PC-9 (cell line): Measurements from ENCODE around the gene SLC7A11. TPM values are rescaled to one million over a fixed set of nuclear protein-coding genes. Genes with fewer than 3 reads are reported as not detected.

Source experiments
- BruUV-seq: library from RNA; stranded (reverse); fragments of 400-500 nt; replicated peaks from 2 replicates; lab custom pipeline; 2021; lab: Mats Ljungman, UMichigan
- CTCF ChIA-PET: fragments of 300-600 bp; sonication (Branson Sonifier 250); formaldehyde crosslinking; loops from one replicate; lab custom pipeline; 2022; ENCODE audit warnings: antibody characterized with exemption; lab: Charles Lee
- POLR2A ChIA-PET: fragments of 300-600 bp; sonication (Branson Sonifier 250); formaldehyde crosslinking; loops from one replicate; lab custom pipeline; 2022; ENCODE audit warnings: antibody characterized with exemption; ENCODE audit not compliant: unreplicated experiment; lab: Charles Lee
- DNase-seq, 2 experiments: peaks; one replicate each; pipeline versions ENCODE4 v3.0.0 to v3.0.0-alpha.2; 2015 to 2022; ENCODE audit warnings: mixed read lengths in 1 of 2
- H2AFZ ChIP-seq: fragments of 200-600 bp; sonication (generic); 2 replicates; pipeline ENCODE4 v1.8.1; 2017; ENCODE audit warnings: antibody characterized with exemption
- H3F3A ChIP-seq: fragments of 200-600 bp; sonication (generic); 2 replicates; pipeline ENCODE4 v1.8.1; 2017; ENCODE audit warnings: antibody characterized with exemption, mild to moderate bottlenecking, low read depth; ENCODE audit not compliant: insufficient read depth
- H3K27ac ChIP-seq: fragments of 200-600 bp; sonication (generic); 2 replicates; pipeline ENCODE4 v1.6.1; 2016; ENCODE audit warnings: mixed run types
- H3K27me3 ChIP-seq: fragments of 200-600 bp; sonication (generic); 2 replicates; pipeline ENCODE4 v1.6.1; 2016; ENCODE audit warnings: low read depth, mixed run types; ENCODE audit not compliant: insufficient read depth
- H3K36me3 ChIP-seq: fragments of 200-600 bp; sonication (generic); 2 replicates; pipeline ENCODE4 v1.6.1; 2016; ENCODE audit warnings: low read depth, mixed run types
- H3K4me1 ChIP-seq: fragments of 200-600 bp; sonication (generic); replicated peaks from 2 replicates; pipeline ENCODE4 v1.6.1; 2016; ENCODE audit warnings: mixed run types; ENCODE audit not compliant: insufficient read depth
- H3K4me2 ChIP-seq: fragments of 200-600 bp; sonication (generic); 2 replicates; pipeline ENCODE4 v1.6.1; 2017; ENCODE audit warnings: mixed run types
- H3K4me3 ChIP-seq: fragments of 200-600 bp; sonication (generic); 2 replicates; pipeline ENCODE4 v1.6.1; 2016; ENCODE audit warnings: mixed run types
- H3K79me2 ChIP-seq: fragments of 200-600 bp; sonication (generic); 2 replicates; pipeline ENCODE4 v1.6.1; 2017; ENCODE audit warnings: low read depth, mixed run types
- H3K9me2 ChIP-seq: fragments of 200-600 bp; sonication (generic); 2 replicates; pipeline ENCODE4 v1.8.1; 2017; ENCODE audit warnings: mild to moderate bottlenecking; ENCODE audit not compliant: insufficient read depth
- H3K9me3 ChIP-seq: fragments of 200-600 bp; sonication (generic); 2 replicates; pipeline ENCODE4 v1.8.1; 2016; ENCODE audit warnings: low read depth; ENCODE audit not compliant: insufficient read depth
- H4K20me1 ChIP-seq: fragments of 200-600 bp; sonication (generic); 2 replicates; pipeline ENCODE4 v1.8.1; 2017; ENCODE audit not compliant: insufficient read depth
- EZH2 ChIP-seq: fragments of 200-600 bp; sonication (generic); IDR thresholded peaks from 2 replicates; pipeline ENCODE4 v1.8.0; 2017; ENCODE audit warnings: antibody characterized with exemption, low read depth
- intact Hi-C: fragments of 100-400 bp; cut with micrococcal nuclease; formaldehyde crosslinking; loops from one replicate; pipeline ENCODE4 v1.10.0; 2022; ENCODE audit not compliant: unreplicated experiment
- total RNA-seq: library from RNA; stranded (reverse); gene quantifications from 2 replicates; pipeline ENCODE4 v1.2.3, GENCODE V29; 2021
- TF ChIP-seq, protein P1 (sequence below): fragments of 200-600 bp; sonication (generic); conservative IDR thresholded peaks from 2 replicates; pipeline ENCODE4 v1.6.1; 2017; ENCODE audit warnings: mixed run types, antibody characterized with exemption, mild to moderate bottlenecking, moderate library complexity

SLC7A11 gene
- total RNA-seq, 1 experiment from 2014 or later, result 187 TPM

DNA sequence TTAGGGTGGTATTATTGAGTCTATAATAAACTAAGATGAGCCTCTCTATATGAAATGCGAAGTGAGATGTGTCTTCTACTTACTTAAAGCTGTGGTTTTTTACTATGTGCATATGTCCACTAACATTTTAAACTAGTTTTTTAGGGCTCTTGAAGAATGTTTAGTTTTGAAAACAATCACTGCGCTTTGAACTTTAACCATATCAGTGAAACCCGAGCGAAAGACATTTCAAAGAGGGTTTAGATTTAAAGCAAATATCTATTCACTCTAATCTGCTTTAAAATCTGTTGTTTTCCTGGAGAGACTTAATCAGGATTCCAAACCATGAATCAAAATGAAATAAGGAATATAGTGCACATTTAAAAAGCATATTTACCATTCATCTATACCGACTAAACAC is 24.8 kb upstream of the SLC7A11 start:
- BruUV-seq, result no TSS peak
- Histone ChIP-seq H3K27ac (no peak overlapping the region), H4K20me1 (no peaks in the 10 kb centered on the region), H3K9me3 (no peaks in the 10 kb centered on the region; the same call in 1 of the 2 replicates), H3K79me2 (no peaks in the 10 kb centered on the region), H3K4me1 (no peaks in the 10 kb centered on the region), H3K9me2 (no peaks in the 10 kb centered on the region), H3K4me2 (no peak overlapping the region), H3K36me3 (no peaks in the 10 kb centered on the region), H3F3A (no peaks in the 10 kb centered on the region), H3K4me3 (no peak overlapping the region), H2AFZ (no peak overlapping the region), H3K27me3 (no peaks in the 10 kb centered on the region)
- ChIA-PET CTCF (no interaction called here), POLR2A (no interaction called here)
- TF ChIP-seq, protein P1, sequence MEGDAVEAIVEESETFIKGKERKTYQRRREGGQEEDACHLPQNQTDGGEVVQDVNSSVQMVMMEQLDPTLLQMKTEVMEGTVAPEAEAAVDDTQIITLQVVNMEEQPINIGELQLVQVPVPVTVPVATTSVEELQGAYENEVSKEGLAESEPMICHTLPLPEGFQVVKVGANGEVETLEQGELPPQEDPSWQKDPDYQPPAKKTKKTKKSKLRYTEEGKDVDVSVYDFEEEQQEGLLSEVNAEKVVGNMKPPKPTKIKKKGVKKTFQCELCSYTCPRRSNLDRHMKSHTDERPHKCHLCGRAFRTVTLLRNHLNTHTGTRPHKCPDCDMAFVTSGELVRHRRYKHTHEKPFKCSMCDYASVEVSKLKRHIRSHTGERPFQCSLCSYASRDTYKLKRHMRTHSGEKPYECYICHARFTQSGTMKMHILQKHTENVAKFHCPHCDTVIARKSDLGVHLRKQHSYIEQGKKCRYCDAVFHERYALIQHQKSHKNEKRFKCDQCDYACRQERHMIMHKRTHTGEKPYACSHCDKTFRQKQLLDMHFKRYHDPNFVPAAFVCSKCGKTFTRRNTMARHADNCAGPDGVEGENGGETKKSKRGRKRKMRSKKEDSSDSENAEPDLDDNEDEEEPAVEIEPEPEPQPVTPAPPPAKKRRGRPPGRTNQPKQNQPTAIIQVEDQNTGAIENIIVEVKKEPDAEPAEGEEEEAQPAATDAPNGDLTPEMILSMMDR, result no peak
- TF ChIP-seq EZH2, result no peak
- intact Hi-C loops, result no loop called here
- no peak for DNase-seq

DNA sequence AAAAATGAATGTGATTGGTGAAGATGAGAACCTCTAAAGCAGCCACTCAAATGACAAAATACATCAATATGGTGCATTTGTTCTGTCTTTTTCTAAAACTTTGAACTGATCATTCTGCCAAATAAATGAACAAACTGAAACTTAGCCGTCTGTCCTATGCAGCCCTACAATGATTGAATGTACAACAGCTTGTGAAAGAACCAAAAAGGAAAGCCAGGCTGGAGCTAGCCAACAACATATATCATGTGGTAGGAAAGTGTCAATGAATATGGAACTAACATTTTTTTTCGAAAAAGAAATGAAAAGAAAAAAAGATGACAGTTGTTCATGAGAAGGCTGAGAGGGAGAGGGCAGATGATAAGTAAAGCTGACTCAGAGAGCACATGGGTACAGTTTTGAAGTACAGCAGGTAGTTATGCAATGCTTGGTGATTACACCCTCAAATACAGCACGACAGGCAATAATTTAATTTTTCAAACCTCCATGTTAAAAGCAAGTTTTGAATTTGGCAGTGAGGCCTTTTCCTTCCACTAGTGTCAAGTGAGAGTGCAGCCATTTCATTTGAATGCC is 21.2 kb upstream of the SLC7A11 start:
- H3K4me2 ChIP-seq, result no peak overlapping the region
- H3F3A ChIP-seq, result no peaks in the 10 kb centered on the region
- no peaks in the 10 kb centered on the region for H3K36me3 ChIP-seq
- H3K79me2 ChIP-seq, result no peaks in the 10 kb centered on the region
- POLR2A ChIA-PET, result interaction anchor here (0.5 kb wide), 1 partner anchor 21 kb away, joined by 3 read pairs; the partner anchor contains the start of gene SLC7A11
- no peak overlapping the region for H3K27ac ChIP-seq
- peaks cover 9% of the 10 kb centered on the region; the same call in 1 of the 2 replicates for H3K4me1 ChIP-seq
- H3K9me2 ChIP-seq, result no peaks in the 10 kb centered on the region; the same call in 1 of the 2 replicates
- CTCF ChIA-PET, result no interaction called here
- H3K27me3 ChIP-seq, result no peaks in the 10 kb centered on the region
- no peak for DNase-seq
- intact Hi-C loops, result no loop called here
- no peak overlapping the region for H2AFZ ChIP-seq
- H4K20me1 ChIP-seq, result no peaks in the 10 kb centered on the region
- H3K4me3 ChIP-seq, result no peak overlapping the region
- no TSS peak for BruUV-seq
- no peaks in the 10 kb centered on the region; the same call in 1 of the 2 replicates for H3K9me3 ChIP-seq
- TF ChIP-seq EZH2, result no peak
- TF ChIP-seq, protein P1, result no peak

DNA sequence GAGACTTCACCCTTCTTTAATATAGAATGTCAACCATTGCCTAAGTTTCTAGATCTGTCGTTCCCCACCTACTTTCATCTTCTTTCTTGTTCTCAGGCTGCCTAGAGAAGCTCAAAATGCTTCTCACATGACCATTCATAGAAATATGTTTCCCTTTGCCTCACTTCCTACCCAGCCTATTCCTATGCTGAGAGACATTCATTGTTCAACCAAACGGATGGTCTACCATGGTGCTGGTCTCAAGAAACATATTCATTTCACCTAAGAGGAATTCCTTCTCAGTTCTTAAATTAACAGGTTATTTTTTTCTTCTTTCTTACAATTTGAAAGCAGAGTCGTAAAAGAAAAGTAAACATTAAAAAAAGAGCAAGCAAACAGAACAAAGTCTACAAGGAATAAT is 20.3 kb upstream of the SLC7A11 start:
- H3K27me3 ChIP-seq, result no peaks in the 10 kb centered on the region
- no TSS peak for BruUV-seq
- H3K4me2 ChIP-seq, result no peak overlapping the region
- CTCF ChIA-PET, result no interaction called here
- DNase-seq, result no peak
- H3K9me3 ChIP-seq, result no peaks in the 10 kb centered on the region; the same call in 1 of the 2 replicates
- no peaks in the 10 kb centered on the region for H4K20me1 ChIP-seq
- H2AFZ ChIP-seq, result no peak overlapping the region
- H3F3A ChIP-seq, result no peaks in the 10 kb centered on the region
- no peaks in the 10 kb centered on the region for H3K79me2 ChIP-seq
- no peaks in the 10 kb centered on the region for H3K36me3 ChIP-seq
- TF ChIP-seq, protein P1, result no peak
- TF ChIP-seq EZH2, result no peak
- no peaks in the 10 kb centered on the region; the same call in 1 of the 2 replicates for H3K9me2 ChIP-seq
- intact Hi-C loops, result no loop called here
- H3K4me1 ChIP-seq, result peaks cover 9% of the 10 kb centered on the region; the same call in 1 of the 2 replicates
- no peak overlapping the region for H3K27ac ChIP-seq
- POLR2A ChIA-PET, result no interaction called here
- H3K4me3 ChIP-seq, result no peak overlapping the region
